Smooth muscle cell (in vitro differentiated cells): ENCODE data around the gene NFRKB. TPM values are rescaled to one million over a fixed set of nuclear protein-coding genes. Genes with fewer than 3 reads are reported as not detected.
A peak's percentile ranks its signal among the peaks of the same experiment; 100 is the strongest.

ENCODE experiments used
- DNase-seq: peaks from one replicate; lab custom pipeline; 2025; ENCODE audit not compliant: unreplicated experiment; lab: John Stamatoyannopoulos, UW
- H2AFZ ChIP-seq: fragments of 200-600 bp; sonication (generic); 2 replicates; pipeline ENCODE4 v1.6.0; 2016; ENCODE audit warnings: antibody characterized with exemption, low read depth, mild to moderate bottlenecking
- H3F3A ChIP-seq: fragments of 200-600 bp; sonication (generic); 2 replicates; pipeline ENCODE4 v1.6.0; 2017; ENCODE audit warnings: antibody characterized with exemption, low read depth
- H3K27ac ChIP-seq: fragments of 200-600 bp; sonication (generic); 2 replicates; pipeline ENCODE4 v1.5.1; 2016; ENCODE audit warnings: low read depth, mild to moderate bottlenecking
- H3K27me3 ChIP-seq: fragments of 200-600 bp; sonication (generic); 2 replicates; pipeline ENCODE4 v1.6.1; 2016; ENCODE audit warnings: low read depth, mild to moderate bottlenecking
- H3K36me3 ChIP-seq: fragments of 200-600 bp; sonication (generic); 2 replicates; pipeline ENCODE4 v1.5.1; 2016; ENCODE audit warnings: low read depth
- H3K4me1 ChIP-seq: fragments of 200-600 bp; sonication (generic); 2 replicates; pipeline ENCODE4 v1.5.1; 2016; ENCODE audit warnings: low read depth
- H3K4me2 ChIP-seq: fragments of 200-600 bp; sonication (generic); 2 replicates; pipeline ENCODE4 v1.6.0; 2016; ENCODE audit warnings: mild to moderate bottlenecking
- H3K4me3 ChIP-seq: fragments of 200-600 bp; sonication (generic); 2 replicates; pipeline ENCODE4 v1.5.1; 2016; ENCODE audit warnings: mild to moderate bottlenecking
- H3K79me2 ChIP-seq: fragments of 200-600 bp; sonication (generic); 2 replicates; pipeline ENCODE4 v1.6.0; 2016; ENCODE audit warnings: low read depth, mild to moderate bottlenecking
- H3K9ac ChIP-seq: fragments of 200-600 bp; sonication (generic); 2 replicates; pipeline ENCODE4 v1.6.0; 2016; ENCODE audit warnings: low read depth
- H3K9me3 ChIP-seq: fragments of 200-600 bp; sonication (generic); replicated peaks from 2 replicates; pipeline ENCODE4 v1.5.1; 2016; ENCODE audit warnings: low read depth
- H4K20me1 ChIP-seq: fragments of 200-600 bp; sonication (generic); 2 replicates; pipeline ENCODE4 v1.6.0; 2016; ENCODE audit warnings: low read depth
- CTCF ChIP-seq: fragments of 200-600 bp; sonication (generic); IDR thresholded peaks from 2 replicates; pipeline ENCODE4 v1.5.1; 2017; ENCODE audit warnings: borderline replicate concordance, mild to moderate bottlenecking, antibody characterized with exemption; ENCODE audit not compliant: insufficient read depth, poor library complexity, severe bottlenecking
- WGBS: methylation state at CpG from one replicate; pipeline ENCODE4 v1.1.7; 2016; ENCODE audit warnings: low lambda C conversion rate; 5-methylcytosine and 5-hydroxymethylcytosine counted together
- polyA plus RNA-seq: library from polyadenylated mRNA; unstranded; fragments of >200 nt; fragmentation: Nextera tagmentation; extraction: Ambion mirVana; gene quantifications from 2 replicates; pipeline ENCODE4 v1.2.1, GENCODE V29; 2016
- total RNA-seq: library from RNA; depleted of rRNA; stranded (reverse); fragments of >200 nt; gene quantifications from 2 replicates; pipeline ENCODE4 v1.2.3, GENCODE V29; 2014

The NFRKB gene
- total RNA-seq (15.2 and 18.5 TPM in 2 replicates), polyA plus RNA-seq (9.9 and 16.7 TPM in 2 replicates)

DNA sequence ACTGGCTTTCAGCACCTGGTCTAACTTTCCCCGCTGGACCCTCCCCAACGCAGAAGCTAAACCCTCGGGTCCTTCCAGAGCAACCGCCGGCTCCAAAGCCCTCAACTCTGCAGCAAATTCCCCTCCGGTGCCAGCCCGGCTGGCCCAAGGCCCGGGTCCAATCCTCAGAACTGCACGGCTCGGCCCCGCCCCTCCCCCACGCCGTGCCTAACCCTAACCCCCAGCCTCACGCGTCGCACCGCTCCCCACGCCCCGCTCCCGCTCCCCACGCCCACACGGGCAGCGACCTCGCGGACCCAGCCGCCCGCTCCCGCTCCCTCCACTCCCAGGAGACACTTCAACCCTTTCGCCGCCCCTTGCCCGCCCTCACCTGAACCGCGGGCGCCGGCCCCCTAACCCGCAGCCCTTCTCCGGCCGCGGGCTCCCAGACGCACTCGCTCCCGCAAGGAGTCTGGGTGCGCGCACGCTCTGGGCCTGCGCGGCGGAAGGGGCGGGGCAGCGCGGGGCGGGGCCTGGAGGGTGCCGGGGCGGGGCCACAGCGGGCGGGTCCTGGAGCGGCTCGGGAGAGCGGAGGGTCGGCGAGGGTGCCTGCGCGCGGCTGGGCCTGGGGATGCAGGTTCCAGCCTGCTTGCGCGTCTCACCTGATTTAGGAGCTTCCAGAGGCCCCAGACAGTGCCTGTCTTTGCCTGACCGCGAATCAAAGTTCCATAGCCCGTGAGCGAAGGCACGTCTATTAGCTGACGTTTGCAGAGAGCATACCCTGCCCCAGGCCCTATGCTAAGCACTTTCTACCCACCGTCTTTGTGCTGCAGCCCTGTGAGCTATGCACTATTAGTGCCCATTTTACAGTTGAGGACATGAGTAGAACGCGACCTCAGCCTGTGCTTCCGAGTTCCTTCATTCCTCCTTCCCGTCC, at the start of gene NFRKB:
Gene NFRKB (minus strand): TSS at position 453 of the 916 bp plus-strand sequence. CDS start 2,729 bp downstream, outside the sequence.
- DNase-seq = peak; percentile 53
- H3K9me3 ChIP-seq = no peaks in the 10 kb centered on the region
- peaks cover 12% of the 10 kb centered on the region for H4K20me1 ChIP-seq
- H2AFZ ChIP-seq = peak within 1 kb of the TSS; percentile 81
- H3K36me3 ChIP-seq = peaks cover 11% of the 10 kb centered on the region
- H3K4me2 ChIP-seq = peak within 1 kb of the TSS; percentile 96
- no peaks in the 10 kb centered on the region for H3F3A ChIP-seq
- H3K9ac ChIP-seq = peak within 1 kb of the TSS; percentile 78
- H3K4me1 ChIP-seq = peaks cover 6% of the 10 kb centered on the region
- H3K4me3 ChIP-seq = peak within 1 kb of the TSS; percentile 95
- H3K27ac ChIP-seq = no peak within 1 kb of the TSS
- H3K27me3 ChIP-seq = no peaks in the 10 kb centered on the region
- H3K79me2 ChIP-seq = peaks cover 24% of the 10 kb centered on the region
- TF ChIP-seq CTCF = no peak
- 3% methylated on average over 31 of the region's 77 CpGs for WGBS

DNA sequence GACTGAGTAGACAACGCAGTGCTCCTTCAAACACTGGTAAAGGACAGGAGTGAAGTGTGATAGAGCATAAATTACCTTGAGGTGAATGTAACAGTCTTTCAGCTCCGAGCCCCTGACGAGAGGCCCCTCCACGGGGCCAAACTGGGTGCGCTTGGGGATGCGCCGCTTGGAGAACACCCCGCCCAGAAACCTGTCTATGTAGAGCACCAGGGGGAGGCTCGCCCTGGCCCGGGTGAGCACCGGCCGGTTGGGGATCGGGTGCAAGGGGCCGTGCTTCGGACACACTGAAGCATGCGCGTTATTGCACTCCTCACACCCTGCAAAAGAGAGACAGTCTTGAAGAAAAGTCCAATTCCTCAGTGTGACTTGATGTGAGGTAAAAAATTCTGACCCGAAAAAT, 49.3 kb upstream of the NFRKB start:
- no peak overlapping the region for H3K9ac ChIP-seq
- H3F3A ChIP-seq = no peaks in the 10 kb centered on the region
- DNase-seq = no peak
- H3K4me3 ChIP-seq = no peak overlapping the region
- H2AFZ ChIP-seq = no peak overlapping the region
- H4K20me1 ChIP-seq = peaks cover 29% of the 10 kb centered on the region
- no peaks in the 10 kb centered on the region for H3K27me3 ChIP-seq
- WGBS = 97% methylated on average over 18 of the region's 18 CpGs
- H3K4me2 ChIP-seq = no peak overlapping the region
- no peak overlapping the region for H3K27ac ChIP-seq
- H3K9me3 ChIP-seq = no peaks in the 10 kb centered on the region
- H3K79me2 ChIP-seq = no peaks in the 10 kb centered on the region
- H3K4me1 ChIP-seq = peaks cover 3% of the 10 kb centered on the region
- no peak for TF ChIP-seq CTCF
- no peaks in the 10 kb centered on the region for H3K36me3 ChIP-seq

- no peaks in the 10 kb centered on the region for H3K36me3 ChIP-seq
- H3K4me1 ChIP-seq = peaks cover 3% of the 10 kb centered on the region
- no peaks in the 10 kb centered on the region for H3F3A ChIP-seq
- no peaks in the 10 kb centered on the region for H3K79me2 ChIP-seq
- no peaks in the 10 kb centered on the region for H3K27me3 ChIP-seq
- H2AFZ ChIP-seq = no peak overlapping the region
- peaks cover 16% of the 10 kb centered on the region for H4K20me1 ChIP-seq
- H3K4me2 ChIP-seq = no peak overlapping the region
- DNase-seq = no peak
- H3K4me3 ChIP-seq = no peak overlapping the region
- no peak for TF ChIP-seq CTCF
- no peak overlapping the region for H3K9ac ChIP-seq
- no peaks in the 10 kb centered on the region for H3K9me3 ChIP-seq
- H3K27ac ChIP-seq = no peak overlapping the region
These were observed 47.7 kb upstream of the NFRKB start for GRCh38 chr11:129943036-129943435.
